GM21529 (cell line): ENCODE measurements around the gene SLC29A3.

ENCODE experiments used
- ATAC-seq: cut with Tn5 transposase; IDR thresholded peaks from one replicate; pipeline ENCODE4 v1.9.1; 2021; ENCODE audit not compliant: unreplicated experiment

Gene SLC29A3

DNA sequence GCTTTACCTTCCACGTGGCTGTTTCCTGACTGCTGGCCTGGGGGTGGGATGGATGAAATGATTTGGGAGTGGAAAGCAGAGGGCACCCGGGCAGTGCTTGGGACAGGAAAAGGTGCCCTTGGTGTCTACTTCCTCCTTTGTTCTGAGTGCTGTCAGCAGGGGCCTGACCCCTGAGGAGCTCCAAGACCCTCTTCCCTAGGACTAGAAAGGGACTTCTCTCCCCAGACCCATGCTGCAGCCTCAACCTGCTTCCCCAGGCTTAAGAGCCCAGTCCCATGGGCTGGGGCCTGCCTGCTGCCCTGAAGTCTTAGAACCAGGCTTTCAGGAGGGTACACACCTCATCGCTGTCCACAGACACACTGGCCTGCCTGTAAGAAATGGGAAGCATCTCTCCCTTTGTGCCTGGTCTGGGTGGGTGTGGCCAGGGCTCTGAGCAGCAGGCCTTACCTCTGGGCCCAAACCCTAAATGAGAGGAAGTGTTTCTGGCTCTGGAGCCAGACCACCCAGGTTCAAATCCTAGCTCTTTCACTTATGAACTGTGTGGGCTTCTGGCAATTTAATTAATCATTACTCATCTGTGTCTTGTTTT lies 90.6 kb downstream of the SLC29A3 start:
- ATAC-seq, result no peak
